ENCODE measurements around the gene HDAC1.
A peak's percentile ranks its signal among the peaks of the same experiment; 100 is the strongest.

The HDAC1 gene

DNA sequence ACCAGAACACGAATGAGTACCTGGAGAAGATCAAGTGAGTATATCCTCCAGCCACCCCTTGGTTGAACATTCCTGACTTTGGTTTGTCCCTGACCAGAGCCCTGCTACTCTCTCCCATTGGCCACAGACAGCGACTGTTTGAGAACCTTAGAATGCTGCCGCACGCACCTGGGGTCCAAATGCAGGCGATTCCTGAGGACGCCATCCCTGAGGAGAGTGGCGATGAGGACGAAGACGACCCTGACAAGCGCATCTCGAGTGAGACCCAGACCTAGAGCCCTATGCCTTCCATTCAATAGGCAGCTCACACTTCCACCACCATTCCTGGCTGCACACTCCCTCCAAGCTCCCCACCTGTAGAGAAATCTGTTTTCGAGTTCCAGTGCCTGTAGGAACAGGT, 39.7 kb downstream of the HDAC1 start:
- no peaks in the 10 kb centered on the region for H3K27me3 Mint-ChIP-seq
- no peak for DNase-seq
- H3K27ac Mint-ChIP-seq = peak overlapping the region; percentile 5
- peaks cover 35% of the 10 kb centered on the region for H3K36me3 Mint-ChIP-seq (ENCODE audit: low read depth)
- no peaks in the 10 kb centered on the region for H3K9me3 Mint-ChIP-seq
- peaks cover 24% of the 10 kb centered on the region for H3K4me1 Mint-ChIP-seq
- no peak overlapping the region for H3K4me3 Mint-ChIP-seq
- ATAC-seq = no peak

DNA sequence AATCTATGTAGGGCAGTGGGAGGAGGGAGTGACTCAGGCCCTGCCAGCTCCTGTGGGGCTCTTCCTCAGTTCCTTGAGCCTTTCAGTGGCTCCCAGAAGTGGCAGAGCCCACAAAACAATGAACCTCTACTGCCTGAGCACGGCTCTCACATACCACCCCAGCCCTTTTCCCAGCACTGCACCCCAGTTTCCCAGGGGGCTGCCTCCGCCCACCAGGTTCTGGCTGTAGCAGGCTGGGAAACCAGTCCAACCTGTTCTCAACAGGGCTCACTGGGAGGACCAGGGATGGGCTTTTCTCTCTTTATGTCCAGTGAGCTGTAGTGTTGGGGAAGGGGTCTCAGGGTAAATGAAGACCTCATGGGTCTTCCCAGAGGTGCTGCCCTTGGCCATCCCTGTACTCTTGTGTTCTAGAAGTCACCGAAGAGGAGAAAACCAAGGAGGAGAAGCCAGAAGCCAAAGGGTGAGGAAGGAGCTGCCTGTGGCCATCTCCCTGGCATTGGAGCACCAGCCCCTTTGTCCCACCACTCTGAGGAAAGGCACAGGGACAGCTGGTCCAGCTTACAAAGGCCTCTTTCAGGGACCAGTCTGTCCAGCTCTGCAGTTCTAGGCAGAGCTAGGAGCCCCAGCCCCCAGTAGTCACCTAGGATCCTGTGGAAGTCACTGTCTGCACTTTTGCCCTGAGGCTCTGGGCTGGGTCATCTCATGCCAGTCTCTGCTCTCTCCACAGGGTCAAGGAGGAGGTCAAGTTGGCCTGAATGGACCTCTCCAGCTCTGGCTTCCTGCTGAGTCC, 40.6 kb downstream of the HDAC1 start:
- no peaks in the 10 kb centered on the region for H3K9me3 Mint-ChIP-seq
- no peak for DNase-seq
- no peaks in the 10 kb centered on the region for H3K27me3 Mint-ChIP-seq
- no peak overlapping the region for H3K4me3 Mint-ChIP-seq
- H3K4me1 Mint-ChIP-seq = peaks cover 32% of the 10 kb centered on the region
- no peak overlapping the region for H3K27ac Mint-ChIP-seq
- H3K36me3 Mint-ChIP-seq (ENCODE audit: low read depth) = peaks cover 32% of the 10 kb centered on the region
- no peak for ATAC-seq

- DNase-seq (no peak), ATAC-seq (no peak)
- no peaks in the 10 kb centered on the region for H3K27me3 Mint-ChIP-seq
- peaks cover 26% of the 10 kb centered on the region for H3K36me3 Mint-ChIP-seq (ENCODE audit: low read depth)
- peaks cover 40% of the 10 kb centered on the region for H3K4me1 Mint-ChIP-seq
- no peak overlapping the region for H3K4me3 Mint-ChIP-seq
- H3K27ac Mint-ChIP-seq = no peak overlapping the region
- no peaks in the 10 kb centered on the region for H3K9me3 Mint-ChIP-seq
These were observed 41.5 kb downstream of the HDAC1 start for GRCh38 chr1:32333251-32333963.

- ATAC-seq (no peak), DNase-seq (no peak)
- H3K27me3 Mint-ChIP-seq = no peaks in the 10 kb centered on the region
- H3K36me3 Mint-ChIP-seq (ENCODE audit: low read depth) = peaks cover 17% of the 10 kb centered on the region
- peak overlapping the region; percentile 84 for H3K4me3 Mint-ChIP-seq
- H3K9me3 Mint-ChIP-seq = no peaks in the 10 kb centered on the region
- H3K4me1 Mint-ChIP-seq = peaks cover 49% of the 10 kb centered on the region
- peak overlapping the region; percentile 70 for H3K27ac Mint-ChIP-seq
These were observed 42.5 kb downstream of the HDAC1 start for GRCh38 chr1:32334274-32334861.

DNA sequence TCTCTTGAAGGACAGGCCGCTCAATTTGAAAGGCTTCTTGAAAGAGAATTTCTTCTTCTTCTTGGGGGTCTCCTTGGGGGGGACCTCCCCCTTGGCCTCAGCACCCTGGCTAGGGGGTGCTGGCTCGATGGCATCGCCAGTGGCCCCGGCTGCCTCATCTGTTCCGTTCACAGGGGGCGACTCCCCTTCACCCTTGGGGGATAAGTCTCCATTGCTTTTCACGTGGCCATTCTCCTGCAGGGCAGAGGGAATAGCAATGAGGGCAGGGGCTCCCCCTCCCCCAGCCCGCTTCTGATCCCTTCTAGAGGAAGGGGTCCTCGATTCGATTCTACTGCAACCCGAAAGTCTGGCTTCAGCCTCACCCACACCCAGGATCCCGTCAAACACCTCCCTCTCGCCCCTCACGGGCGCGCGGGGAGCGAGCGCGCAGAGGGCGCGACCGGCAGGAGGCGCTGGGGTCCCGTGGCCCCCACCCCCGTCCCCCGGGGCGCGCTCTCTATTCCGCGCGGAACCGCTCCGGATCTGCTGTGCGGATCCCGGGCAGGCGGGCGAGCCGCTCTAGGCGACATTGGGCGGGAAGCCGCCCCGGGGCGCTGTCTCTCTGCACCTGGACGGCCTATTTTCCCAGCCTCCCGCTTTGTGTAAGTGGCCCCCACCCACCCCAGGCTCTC, 43.1 kb downstream of the HDAC1 start:
- Mint-ChIP-seq H3K27me3 (no peaks in the 10 kb centered on the region), H3K27ac (peak overlapping the region; percentile 70), H3K36me3 (ENCODE audit: low read depth) (peaks cover 14% of the 10 kb centered on the region), H3K9me3 (no peaks in the 10 kb centered on the region), H3K4me1 (peaks cover 51% of the 10 kb centered on the region), H3K4me3 (peak overlapping the region; percentile 84)
- DNase-seq = peak; percentile 65
- ATAC-seq = peak; percentile 21

DNA sequence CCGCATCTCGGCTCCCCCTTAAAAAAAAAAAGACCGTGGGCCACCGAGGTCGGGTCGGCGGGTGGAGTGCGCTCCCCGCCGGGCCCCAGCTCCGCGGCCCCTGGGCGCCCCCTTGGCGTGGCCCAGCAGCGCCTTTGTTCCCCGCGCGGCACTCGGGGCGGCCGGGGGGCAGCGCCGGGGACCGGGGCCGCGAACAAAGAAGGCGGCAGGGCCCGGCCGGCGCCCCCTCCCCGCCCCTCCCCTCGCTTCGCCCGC, 43.6 kb downstream of the HDAC1 start:
- H3K4me3 Mint-ChIP-seq = peak overlapping the region; percentile 84
- ATAC-seq = no peak

DNA sequence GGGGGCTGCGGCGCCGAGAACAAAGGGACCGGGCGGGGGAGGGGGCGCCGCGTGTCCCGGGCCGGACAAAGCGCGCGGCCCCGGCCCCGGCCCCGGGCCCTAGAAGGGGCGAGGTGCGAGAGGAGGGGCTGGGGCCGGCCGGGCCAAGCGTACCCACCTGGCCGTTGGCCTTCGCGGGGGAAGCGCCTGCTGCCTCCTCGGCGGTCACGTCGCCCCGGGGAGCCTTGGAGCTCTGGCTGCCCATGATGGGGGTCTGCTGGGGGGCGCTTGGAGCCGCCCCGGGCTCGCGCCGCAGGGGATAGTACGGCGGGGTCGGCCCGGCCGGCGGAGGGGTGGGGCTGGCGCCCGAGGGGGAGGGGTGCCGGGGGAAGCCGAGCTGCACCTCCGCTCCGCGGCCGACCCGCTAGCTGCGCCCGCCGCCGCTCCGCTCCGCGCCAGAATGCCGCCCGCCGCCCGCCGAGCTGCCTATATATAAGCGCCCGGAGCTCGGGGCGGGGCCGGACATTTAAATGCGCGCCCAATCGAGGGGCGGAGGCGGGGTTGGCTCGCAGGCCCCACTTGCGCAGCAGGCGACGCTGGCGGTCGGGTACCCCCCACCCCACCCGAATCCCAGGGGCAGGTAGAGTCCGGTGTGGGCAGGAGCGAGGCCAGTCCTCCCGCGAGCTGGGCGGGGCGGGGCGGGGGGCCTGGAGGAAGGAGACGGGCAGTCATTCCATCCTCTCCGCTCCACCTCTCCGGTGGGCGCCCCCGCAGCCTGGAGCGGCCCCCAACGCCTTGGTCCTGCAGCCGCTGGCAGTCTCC, 44.1 kb downstream of the HDAC1 start, which contains the start of gene MARCKSL1:
TSS of gene MARCKSL1 (minus strand) at position 444 of the 801 bp plus-strand sequence. CDS start at position 244, 200 bp downstream.
- peak; percentile 29 for ATAC-seq
- H3K27me3 Mint-ChIP-seq = no peaks in the 10 kb centered on the region
- H3K9me3 Mint-ChIP-seq = no peaks in the 10 kb centered on the region
- peaks cover 14% of the 10 kb centered on the region for H3K36me3 Mint-ChIP-seq (ENCODE audit: low read depth)
- peak within 1 kb of the TSS; percentile 84 for H3K4me3 Mint-ChIP-seq
- DNase-seq = peak; percentile 86
- peak within 1 kb of the TSS; percentile 70 for H3K27ac Mint-ChIP-seq
- H3K4me1 Mint-ChIP-seq = peaks cover 50% of the 10 kb centered on the region

More for the DNA sequence above, 43.6 kb downstream of the HDAC1 start:
- no peaks in the 10 kb centered on the region for H3K9me3 Mint-ChIP-seq
- peaks cover 50% of the 10 kb centered on the region for H3K4me1 Mint-ChIP-seq
- no peak for DNase-seq
- peaks cover 14% of the 10 kb centered on the region for H3K36me3 Mint-ChIP-seq (ENCODE audit: low read depth)
- H3K27ac Mint-ChIP-seq = no peak overlapping the region
- H3K27me3 Mint-ChIP-seq = no peaks in the 10 kb centered on the region

- H3K4me1 Mint-ChIP-seq = peaks cover 50% of the 10 kb centered on the region
- no peak overlapping the region for H3K27ac Mint-ChIP-seq
- H3K4me3 Mint-ChIP-seq = peak overlapping the region; percentile 60
- DNase-seq (no peak), ATAC-seq (no peak)
- no peaks in the 10 kb centered on the region for H3K27me3 Mint-ChIP-seq
- H3K9me3 Mint-ChIP-seq = no peaks in the 10 kb centered on the region
- peaks cover 10% of the 10 kb centered on the region for H3K36me3 Mint-ChIP-seq (ENCODE audit: low read depth)
These were observed 44.7 kb downstream of the HDAC1 start for GRCh38 chr1:32336591-32336932.

GRCh38 chr1:32336963-32337675, 45.2 kb downstream of the HDAC1 start:
- H3K4me1 Mint-ChIP-seq = peaks cover 50% of the 10 kb centered on the region
- peaks cover 5% of the 10 kb centered on the region for H3K36me3 Mint-ChIP-seq (ENCODE audit: low read depth)
- DNase-seq = peak; percentile 77
- H3K27ac Mint-ChIP-seq = peak overlapping the region; percentile 54
- H3K27me3 Mint-ChIP-seq = no peaks in the 10 kb centered on the region
- peak overlapping the region; percentile 60 for H3K4me3 Mint-ChIP-seq
- H3K9me3 Mint-ChIP-seq = no peaks in the 10 kb centered on the region
- ATAC-seq = peak; percentile 76

GRCh38 chr1:32337855-32338636, 46.2 kb downstream of the HDAC1 start:
- Mint-ChIP-seq H3K4me1 (peaks cover 53% of the 10 kb centered on the region), H3K4me3 (no peak overlapping the region), H3K27me3 (no peaks in the 10 kb centered on the region), H3K9me3 (no peaks in the 10 kb centered on the region), H3K27ac (peak overlapping the region; percentile 64), H3K36me3 (ENCODE audit: low read depth) (peaks cover 5% of the 10 kb centered on the region)
- ATAC-seq (peak; percentile 7), DNase-seq (peak; percentile 27)

DNA sequence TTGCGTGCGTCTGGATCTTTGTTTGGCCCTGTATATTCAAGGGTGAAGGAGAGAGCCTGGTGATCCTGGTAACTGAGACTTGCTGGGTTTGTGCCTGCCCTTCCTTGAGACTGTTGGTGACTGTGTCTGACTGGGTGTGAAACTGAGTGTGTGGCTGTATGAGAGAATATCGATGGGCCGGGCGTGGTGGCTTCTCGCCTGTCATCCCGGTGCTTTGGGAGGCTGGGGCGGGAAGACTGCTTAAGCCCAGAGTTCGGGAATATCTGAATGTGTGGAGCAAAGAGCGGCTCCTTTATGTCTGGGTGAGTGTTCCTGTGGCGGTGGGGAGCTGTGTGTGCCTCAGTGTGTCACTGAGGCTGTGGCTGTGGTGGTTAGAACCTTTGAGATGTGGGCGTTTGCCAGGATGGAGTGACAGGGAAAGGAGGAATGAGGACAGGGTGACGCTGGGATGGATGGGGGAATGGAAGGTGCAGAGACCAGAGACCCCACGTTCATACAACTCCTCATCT, 46.8 kb downstream of the HDAC1 start:
- peaks cover 1% of the 10 kb centered on the region for H3K36me3 Mint-ChIP-seq (ENCODE audit: low read depth)
- no peaks in the 10 kb centered on the region for H3K27me3 Mint-ChIP-seq
- no peak overlapping the region for H3K4me3 Mint-ChIP-seq
- H3K9me3 Mint-ChIP-seq = no peaks in the 10 kb centered on the region
- peaks cover 51% of the 10 kb centered on the region for H3K4me1 Mint-ChIP-seq
- no peak for ATAC-seq
- peak overlapping the region; percentile 34 for H3K27ac Mint-ChIP-seq
- no peak for DNase-seq

- Mint-ChIP-seq H3K4me3 (peak overlapping the region; percentile 15), H3K27me3 (no peaks in the 10 kb centered on the region), H3K27ac (peak overlapping the region; percentile 3), H3K9me3 (no peaks in the 10 kb centered on the region), H3K4me1 (peaks cover 44% of the 10 kb centered on the region), H3K36me3 (ENCODE audit: low read depth) (no peaks in the 10 kb centered on the region)
- DNase-seq (peak; percentile 49), ATAC-seq (peak; percentile 77)
These were observed 47.6 kb downstream of the HDAC1 start for GRCh38 chr1:32339363-32339978.
